OCI-M2 (cell line): ENCODE measurements around the gene AGPS.

Experiments used
- DNase-seq: peaks from one replicate; lab custom pipeline; 2025; ENCODE audit not compliant: unreplicated experiment; lab: John Stamatoyannopoulos, UW

AGPS gene

GRCh38 chr2:177523781-177524180 is 131.2 kb downstream of the AGPS start:
- no peak for DNase-seq

DNA sequence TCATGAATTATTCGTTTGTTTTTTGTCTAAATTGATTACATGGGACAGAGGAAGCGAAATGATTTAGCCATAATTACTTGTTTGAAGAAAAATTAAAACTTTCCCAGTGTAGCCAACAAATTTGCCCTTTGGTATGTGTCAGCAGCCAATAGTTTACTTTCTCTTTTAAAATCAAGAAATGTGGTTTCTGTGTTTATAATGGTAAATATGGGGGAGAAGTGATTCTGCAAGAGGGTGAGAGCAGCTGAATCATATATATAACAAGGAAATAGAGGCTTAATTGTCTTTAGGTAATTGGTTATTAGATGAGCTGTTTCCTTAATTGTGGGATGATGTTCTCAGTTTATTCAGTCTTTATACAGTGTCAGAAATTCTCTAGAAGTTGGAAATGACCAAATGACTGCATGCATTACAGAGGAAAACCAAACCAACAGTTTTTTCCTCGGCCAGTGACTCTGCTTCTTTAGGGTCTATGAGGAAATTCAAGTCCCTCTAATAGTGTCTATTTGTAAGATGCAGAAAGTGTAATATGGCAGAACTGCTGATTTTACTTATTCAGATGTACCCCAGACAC is 132.9 kb downstream of the AGPS start:
- DNase-seq, result no peak

GRCh38 chr2:177528351-177528933 is 135.9 kb downstream of the AGPS start:
- no peak for DNase-seq

DNA sequence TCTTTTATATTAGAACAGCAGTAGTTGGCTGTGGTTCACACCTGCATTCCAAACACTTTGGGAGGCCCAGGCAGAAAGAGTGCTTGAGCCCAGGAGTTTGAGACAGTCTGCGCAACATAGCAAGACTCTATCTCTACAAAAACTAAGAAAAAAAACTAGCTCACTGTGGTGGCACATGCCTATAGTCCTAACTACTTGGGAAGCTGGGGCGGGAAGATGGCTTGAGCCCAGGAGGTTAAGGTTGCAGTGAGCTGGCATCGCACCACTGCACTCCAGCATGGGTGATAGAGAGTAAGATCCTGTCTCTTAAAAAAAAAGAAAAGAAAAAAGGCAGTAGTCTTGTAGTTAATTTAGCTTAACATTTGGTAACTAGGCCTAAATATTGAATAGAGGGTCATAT is 136.6 kb downstream of the AGPS start:
- no peak for DNase-seq

- no peak for DNase-seq
Observed at GRCh38 chr2:177530561-177530960, 138.0 kb downstream of the AGPS start.

DNA sequence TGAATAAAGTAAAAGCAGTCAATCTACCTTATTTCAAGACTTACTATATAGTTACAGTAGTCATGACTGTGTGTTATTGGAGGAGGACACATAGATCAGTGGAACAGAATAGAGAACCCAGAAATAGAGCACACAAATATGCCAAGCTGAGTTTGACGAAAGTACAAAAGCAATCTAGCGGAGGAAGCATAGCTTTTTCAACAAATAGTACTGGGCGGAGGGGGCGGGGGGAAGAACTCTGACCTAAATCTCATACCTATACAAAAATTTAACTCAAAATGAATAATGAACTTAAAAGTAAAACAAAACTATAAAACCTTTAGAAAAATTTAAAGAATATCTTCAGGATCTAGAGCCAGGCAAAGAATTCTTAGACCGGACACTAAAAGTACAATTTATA is 139.1 kb downstream of the AGPS start:
- no peak for DNase-seq

DNA sequence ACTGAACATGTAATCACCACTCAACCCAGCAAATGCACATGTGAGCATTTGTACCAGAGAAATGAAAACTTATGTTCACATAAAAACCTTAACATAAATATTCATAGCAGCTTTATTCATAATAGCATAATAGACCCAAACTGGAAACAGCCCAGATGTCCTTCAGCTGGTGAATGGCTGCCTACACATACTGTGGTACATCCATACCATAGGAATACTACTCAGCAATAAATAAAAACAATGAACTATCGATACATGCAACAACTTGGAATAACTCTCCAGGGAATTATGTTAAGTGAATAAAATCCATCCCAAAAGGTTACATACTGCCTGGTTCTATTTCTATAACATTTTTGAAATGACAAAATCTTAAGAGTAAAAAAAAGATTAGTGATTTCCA is 140.0 kb downstream of the AGPS start:
- no peak for DNase-seq

DNA sequence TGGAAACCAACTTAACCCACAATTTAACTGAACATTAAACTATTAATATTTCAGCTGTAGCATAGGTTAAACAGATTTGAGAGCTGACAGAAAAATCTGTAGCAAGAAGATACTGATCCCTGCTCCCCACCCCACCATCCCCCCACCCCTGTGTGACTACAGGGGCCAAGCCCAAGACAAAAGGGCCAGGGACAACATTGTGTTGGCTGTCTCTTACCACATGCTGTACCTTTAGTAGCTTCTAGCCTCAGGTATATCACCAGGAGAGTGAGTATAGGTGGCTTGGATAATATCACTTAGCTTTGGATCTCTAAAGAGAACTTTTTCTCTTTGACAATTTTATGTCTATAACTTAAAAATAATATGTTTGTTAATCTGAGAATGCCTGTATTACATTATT is 140.7 kb downstream of the AGPS start:
- no peak for DNase-seq

GRCh38 chr2:177535000-177535399 is 142.4 kb downstream of the AGPS start:
- no peak for DNase-seq

DNA sequence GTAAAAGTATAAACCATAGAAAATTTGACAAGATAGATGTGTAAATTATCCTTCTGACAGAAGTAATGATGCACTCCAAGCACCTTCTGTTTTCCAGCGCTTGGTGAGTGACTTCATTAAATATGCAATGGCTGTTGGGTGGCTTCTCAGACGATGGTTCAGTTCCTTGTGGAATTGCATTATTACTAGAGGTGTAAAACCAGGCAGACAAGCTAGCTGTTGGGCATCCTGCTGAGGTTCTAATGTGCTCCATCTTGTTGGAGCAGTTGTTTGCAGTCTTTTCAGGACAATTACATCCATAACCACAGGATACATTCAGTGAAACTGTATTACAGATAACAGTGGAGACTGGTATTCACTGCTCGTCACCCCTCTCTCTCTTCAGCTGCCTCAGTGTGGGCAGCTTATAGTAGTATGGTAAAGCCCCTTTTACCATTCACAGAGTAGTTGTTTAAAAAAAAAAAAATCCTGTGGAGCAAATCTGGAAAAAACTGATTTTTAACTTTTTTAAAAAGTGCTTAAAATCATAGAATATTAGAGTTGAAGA is 143.5 kb downstream of the AGPS start:
- no peak for DNase-seq

GRCh38 chr2:177537213-177537612 is 144.6 kb downstream of the AGPS start:
- no peak for DNase-seq

GRCh38 chr2:177537636-177538035 is 145.1 kb downstream of the AGPS start:
- no peak for DNase-seq

GRCh38 chr2:177538323-177538722 is 145.8 kb downstream of the AGPS start:
- no peak for DNase-seq

GRCh38 chr2:177540283-177540682 is 147.7 kb downstream of the AGPS start:
- no peak for DNase-seq

GRCh38 chr2:177541258-177541991 is 148.9 kb downstream of the AGPS start:
- no peak for DNase-seq

- no peak for DNase-seq
Observed at GRCh38 chr2:177542396-177542795, 149.8 kb downstream of the AGPS start.

GRCh38 chr2:177543007-177543760 is 150.6 kb downstream of the AGPS start:
- no peak for DNase-seq

DNA sequence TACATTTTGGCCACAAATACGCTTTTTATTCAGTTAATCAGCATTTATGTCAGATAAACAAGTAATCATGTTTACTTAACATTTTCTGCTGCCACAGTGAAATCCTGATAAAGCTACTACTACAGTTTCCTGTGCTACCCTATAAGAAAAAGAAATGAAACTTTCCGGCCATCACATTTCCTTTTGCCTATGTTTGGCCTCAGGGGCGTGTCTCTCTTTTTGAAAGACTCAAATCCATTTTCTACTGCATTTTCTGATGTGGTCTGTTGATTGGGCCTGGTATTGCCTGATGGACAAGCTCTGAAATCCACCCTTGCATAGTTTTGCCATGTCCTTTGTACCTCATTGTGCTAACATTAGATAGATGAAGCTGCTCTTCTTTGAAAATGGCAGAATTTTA is 152.6 kb downstream of the AGPS start:
- DNase-seq, result no peak

DNA sequence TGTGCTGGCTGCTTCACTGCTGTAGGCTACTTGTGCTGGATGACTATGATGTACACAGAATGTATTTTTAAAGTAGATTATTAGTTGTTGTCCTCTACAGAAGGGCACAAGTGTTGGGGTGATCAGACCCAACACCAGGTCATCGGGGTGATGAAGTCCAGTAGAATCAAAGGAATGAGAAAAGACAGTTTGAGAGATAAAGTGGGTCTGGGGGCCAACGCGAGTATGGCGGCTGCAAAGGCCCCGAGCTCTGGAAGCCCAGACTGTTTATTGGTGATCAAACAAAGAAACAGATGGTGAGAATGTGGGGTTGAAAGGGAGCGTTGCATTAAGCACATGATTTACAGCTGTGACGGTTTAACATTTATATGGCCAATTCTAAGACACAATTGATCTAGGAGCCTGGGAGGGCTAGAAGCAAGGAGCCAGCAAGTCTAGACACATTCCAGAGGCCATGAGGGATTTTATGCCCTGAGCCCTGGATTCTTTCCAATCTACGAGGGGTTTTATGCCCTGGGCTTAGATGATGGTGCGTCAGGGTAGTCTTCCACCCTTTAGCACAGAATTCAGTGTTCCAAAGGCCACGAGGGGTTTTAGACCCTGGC is 153.5 kb downstream of the AGPS start:
- no peak for DNase-seq

- DNase-seq, result no peak
Observed at GRCh38 chr2:177547122-177547521, 154.5 kb downstream of the AGPS start.

GRCh38 chr2:177547772-177548171 is 155.2 kb downstream of the AGPS start:
- no peak for DNase-seq
